ENCODE data around the gene TNK1.

Gene TNK1

DNA sequence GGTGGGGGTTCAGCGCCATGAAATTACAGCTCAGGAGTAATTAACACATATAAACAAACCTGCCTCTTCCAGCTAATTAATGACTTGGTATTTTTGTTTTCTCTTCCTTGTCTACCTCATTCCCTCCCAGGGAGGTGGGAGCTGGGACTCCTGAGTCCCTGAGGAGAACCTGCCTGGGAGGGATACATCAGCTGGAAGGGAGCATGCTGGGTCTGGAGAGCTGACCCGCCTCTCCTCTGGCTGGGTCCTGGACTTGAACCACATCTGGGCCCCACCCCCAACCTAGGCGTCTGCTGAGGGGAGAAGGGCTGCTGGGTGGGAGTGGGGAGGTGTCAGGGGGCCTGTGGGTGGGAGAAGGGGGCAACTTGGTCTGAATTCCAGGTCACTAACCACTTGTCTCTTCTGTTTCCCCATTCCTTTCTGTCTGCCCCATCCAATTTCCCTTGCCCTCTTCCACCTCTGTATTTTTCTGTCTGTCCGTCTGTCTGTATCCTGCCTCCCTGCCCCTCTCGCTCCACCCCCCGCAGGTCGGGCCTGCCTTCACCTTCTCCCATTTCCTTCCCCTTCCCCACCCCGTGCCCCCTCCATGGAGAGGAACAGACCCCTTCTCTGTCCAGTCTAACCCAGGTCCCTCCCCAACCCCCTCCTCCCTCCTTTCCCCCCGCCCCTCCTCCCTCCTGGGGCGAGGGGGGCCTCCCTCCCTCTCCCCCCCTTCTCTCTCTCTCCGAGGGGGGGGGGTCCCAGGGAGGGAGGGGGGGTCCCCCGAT lies 26.8 kb downstream of the TNK1 start, which contains the start of gene NLGN2:
Gene NLGN2 (plus strand): TSS at position 361 of the 767 bp plus-strand sequence. CDS start 411 bp downstream, outside the sequence.
- Histone ChIP-seq H4K20me1 (ENCODE audit: insufficient read depth, low read length) (0 out of 2 replicates have a peak, but pooled peaks cover 2% of the 10 kb centered on the region), H3K9ac (ENCODE audit: low read depth, low read length) (no peak within 1 kb of the TSS), H3K4me3 (ENCODE audit: low read depth in 1 of 2, low read length in 2 of 2) (no peak within 1 kb of the TSS), H3K79me2 (ENCODE audit: insufficient read depth, low read length) (peaks cover 9% of the 10 kb centered on the region; the same call in 1 of the 2 replicates), H2AFZ (ENCODE audit: low read depth, low read length) (no peak within 1 kb of the TSS), H3K4me2 (ENCODE audit: insufficient read depth, low read length) (no peak within 1 kb of the TSS), H3K4me1 (ENCODE audit: insufficient read depth, low read length) (peaks cover 24% of the 10 kb centered on the region), H3K36me3 (ENCODE audit: insufficient read depth, low read length) (peaks cover 23% of the 10 kb centered on the region), H3K9me3 (ENCODE audit: insufficient read depth, low read length, severe bottlenecking) (no peaks in the 10 kb centered on the region), H3K27me3 (ENCODE audit: insufficient read depth, low read length, poor library complexity) (no peaks in the 10 kb centered on the region), H3K27ac (ENCODE audit: low read length) (no peak within 1 kb of the TSS)
- DNase-seq (no peak), ATAC-seq (ENCODE audit: insufficient read depth, low read depth) (no peak)
- no peak for TF ChIP-seq EZH2 (IDR thresholded peaks at IDR 0.05; ENCODE audit: borderline replicate concordance, low read depth, low read length, severe bottlenecking)
- TF ChIP-seq, protein P1, sequence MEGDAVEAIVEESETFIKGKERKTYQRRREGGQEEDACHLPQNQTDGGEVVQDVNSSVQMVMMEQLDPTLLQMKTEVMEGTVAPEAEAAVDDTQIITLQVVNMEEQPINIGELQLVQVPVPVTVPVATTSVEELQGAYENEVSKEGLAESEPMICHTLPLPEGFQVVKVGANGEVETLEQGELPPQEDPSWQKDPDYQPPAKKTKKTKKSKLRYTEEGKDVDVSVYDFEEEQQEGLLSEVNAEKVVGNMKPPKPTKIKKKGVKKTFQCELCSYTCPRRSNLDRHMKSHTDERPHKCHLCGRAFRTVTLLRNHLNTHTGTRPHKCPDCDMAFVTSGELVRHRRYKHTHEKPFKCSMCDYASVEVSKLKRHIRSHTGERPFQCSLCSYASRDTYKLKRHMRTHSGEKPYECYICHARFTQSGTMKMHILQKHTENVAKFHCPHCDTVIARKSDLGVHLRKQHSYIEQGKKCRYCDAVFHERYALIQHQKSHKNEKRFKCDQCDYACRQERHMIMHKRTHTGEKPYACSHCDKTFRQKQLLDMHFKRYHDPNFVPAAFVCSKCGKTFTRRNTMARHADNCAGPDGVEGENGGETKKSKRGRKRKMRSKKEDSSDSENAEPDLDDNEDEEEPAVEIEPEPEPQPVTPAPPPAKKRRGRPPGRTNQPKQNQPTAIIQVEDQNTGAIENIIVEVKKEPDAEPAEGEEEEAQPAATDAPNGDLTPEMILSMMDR (IDR thresholded peaks at IDR 0.05; ENCODE audit: borderline replicate concordance, extremely low read depth, low read length, poor library complexity, severe bottlenecking) = no peak

GRCh38 chr17:7408252-7408727 lies 27.4 kb downstream of the TNK1 start:
- Histone ChIP-seq H3K27ac (ENCODE audit: low read length) (no peak overlapping the region), H2AFZ (ENCODE audit: low read depth, low read length) (no peak overlapping the region), H3K9ac (ENCODE audit: low read depth, low read length) (no peak overlapping the region), H3K4me3 (ENCODE audit: low read depth in 1 of 2, low read length in 2 of 2) (no peak overlapping the region), H3K4me1 (ENCODE audit: insufficient read depth, low read length) (peaks cover 18% of the 10 kb centered on the region), H3K36me3 (ENCODE audit: insufficient read depth, low read length) (peaks cover 23% of the 10 kb centered on the region), H3K4me2 (ENCODE audit: insufficient read depth, low read length) (no peak overlapping the region), H3K9me3 (ENCODE audit: insufficient read depth, low read length, severe bottlenecking) (no peaks in the 10 kb centered on the region), H3K27me3 (ENCODE audit: insufficient read depth, low read length, poor library complexity) (no peaks in the 10 kb centered on the region), H3K79me2 (ENCODE audit: insufficient read depth, low read length) (peaks cover 4% of the 10 kb centered on the region; the same call in 1 of the 2 replicates), H4K20me1 (ENCODE audit: insufficient read depth, low read length) (0 out of 2 replicates have a peak, but pooled peaks cover 2% of the 10 kb centered on the region)
- TF ChIP-seq EZH2 (IDR thresholded peaks at IDR 0.05; ENCODE audit: borderline replicate concordance, low read depth, low read length, severe bottlenecking) = no peak
- TF ChIP-seq, protein P1 (IDR thresholded peaks at IDR 0.05; ENCODE audit: borderline replicate concordance, extremely low read depth, low read length, poor library complexity, severe bottlenecking) = no peak
- no peak for DNase-seq
- no peak for ATAC-seq (ENCODE audit: insufficient read depth, low read depth)

GRCh38 chr17:7408863-7409262 lies 28.0 kb downstream of the TNK1 start:
- no peak for ATAC-seq (ENCODE audit: insufficient read depth, low read depth)
- Histone ChIP-seq H3K4me3 (ENCODE audit: low read depth in 1 of 2, low read length in 2 of 2) (no peak overlapping the region), H3K27me3 (ENCODE audit: insufficient read depth, low read length, poor library complexity) (no peaks in the 10 kb centered on the region)

More at GRCh38 chr17:7408863-7409262, 28.0 kb downstream of the TNK1 start:
- Histone ChIP-seq H2AFZ (ENCODE audit: low read depth, low read length) (no peak overlapping the region), H3K9me3 (ENCODE audit: insufficient read depth, low read length, severe bottlenecking) (no peaks in the 10 kb centered on the region), H3K4me2 (ENCODE audit: insufficient read depth, low read length) (no peak overlapping the region), H3K36me3 (ENCODE audit: insufficient read depth, low read length) (peaks cover 23% of the 10 kb centered on the region), H3K27ac (ENCODE audit: low read length) (no peak overlapping the region), H3K4me1 (ENCODE audit: insufficient read depth, low read length) (peaks cover 15% of the 10 kb centered on the region), H3K79me2 (ENCODE audit: insufficient read depth, low read length) (no peaks in the 10 kb centered on the region), H4K20me1 (ENCODE audit: insufficient read depth, low read length) (0 out of 2 replicates have a peak, but pooled peaks cover 2% of the 10 kb centered on the region), H3K9ac (ENCODE audit: low read depth, low read length) (no peak overlapping the region)
- TF ChIP-seq, protein P1 (IDR thresholded peaks at IDR 0.05; ENCODE audit: borderline replicate concordance, extremely low read depth, low read length, poor library complexity, severe bottlenecking) = no peak
- no peak for TF ChIP-seq EZH2 (IDR thresholded peaks at IDR 0.05; ENCODE audit: borderline replicate concordance, low read depth, low read length, severe bottlenecking)
- DNase-seq = no peak

Data from DND-41 (cell line).